GM12891 (cell line): Measurements from ENCODE around the gene AVL9.

Experiments
- PAX5 ChIP-seq: IDR thresholded peaks from 2 replicates; pipeline ENCODE4 v1.6.1; 2011; ENCODE audit warnings: low read length, moderate library complexity, mild to moderate bottlenecking; ENCODE audit not compliant: insufficient read depth, severe bottlenecking
- POLR2A ChIP-seq: IDR thresholded peaks from 2 replicates; pipeline ENCODE4 v1.6.1; 2011; ENCODE audit warnings: low read depth, low read length, control low read depth
- POLR2AphosphoS5 ChIP-seq: IDR thresholded peaks from 2 replicates; pipeline ENCODE4 v1.6.1; 2011; ENCODE audit warnings: low read depth, low read length, control low read depth
- POU2F2 ChIP-seq: IDR thresholded peaks from 2 replicates; pipeline ENCODE4 v1.6.1; 2011; ENCODE audit warnings: low read depth, mild to moderate bottlenecking, control low read depth, low read length, moderate library complexity
- SPI1 ChIP-seq: IDR thresholded peaks from 2 replicates; pipeline ENCODE4 v1.6.1; 2011; ENCODE audit warnings: low read depth, low read length, control low read depth
- TAF1 ChIP-seq: IDR thresholded peaks from 2 replicates; pipeline ENCODE4 v1.6.1; 2011; ENCODE audit warnings: low read depth, low read length, control low read depth

DNA sequence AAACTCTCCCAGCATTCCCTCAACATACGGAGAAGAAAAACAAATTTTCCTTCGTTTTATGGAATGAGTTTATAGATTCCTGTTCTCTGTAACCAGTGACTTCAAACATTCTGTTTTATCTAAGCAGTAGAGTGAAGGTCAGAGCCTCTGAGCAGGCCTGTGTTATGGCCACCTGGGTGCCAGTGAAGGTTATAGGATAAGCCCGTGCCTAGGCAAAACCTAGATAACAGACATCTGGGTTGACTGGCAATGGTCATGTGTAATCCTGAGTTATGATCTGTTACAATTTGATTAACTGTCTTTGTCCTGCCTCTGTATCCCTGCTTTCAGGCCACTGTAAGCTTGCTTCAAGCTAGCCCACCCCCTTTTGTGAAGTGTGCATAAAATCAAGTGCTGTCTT, 13.4 kb upstream of the AVL9 start:
- TF ChIP-seq POLR2AphosphoS5 = no peak
- no peak for TF ChIP-seq TAF1
- TF ChIP-seq POLR2A = no peak
- TF ChIP-seq PAX5 = no peak
- TF ChIP-seq SPI1 = no peak
- TF ChIP-seq POU2F2 = no peak
